NOMO-1 treated with DMSO at 0.1 percent for 48 hours (cell line): ENCODE data around the gene LHX2.

ENCODE experiments used
- DNase-seq: peaks from one replicate; lab custom pipeline; 2025; ENCODE audit not compliant: unreplicated experiment; lab: John Stamatoyannopoulos, UW

Gene LHX2

GRCh38 chr9:124052401-124052800 lies 40.8 kb downstream of the LHX2 start:
- no peak for DNase-seq

GRCh38 chr9:124054582-124055227 lies 43.1 kb downstream of the LHX2 start:
- no peak for DNase-seq

- no peak for DNase-seq
Observed at GRCh38 chr9:124060844-124061605, 49.5 kb downstream of the LHX2 start.

GRCh38 chr9:124062172-124062571 lies 50.6 kb downstream of the LHX2 start:
- no peak for DNase-seq

- DNase-seq, result no peak
Observed at GRCh38 chr9:124066783-124067577, 55.4 kb downstream of the LHX2 start.

- DNase-seq, result no peak
Observed at GRCh38 chr9:124068251-124068650, 56.7 kb downstream of the LHX2 start.

GRCh38 chr9:124074746-124075145 lies 63.2 kb downstream of the LHX2 start:
- no peak for DNase-seq

GRCh38 chr9:124075761-124076160 lies 64.2 kb downstream of the LHX2 start:
- no peak for DNase-seq

- DNase-seq, result no peak
Observed at GRCh38 chr9:124077915-124078572, 66.5 kb downstream of the LHX2 start.

GRCh38 chr9:124078641-124079040 lies 67.1 kb downstream of the LHX2 start:
- DNase-seq, result no peak

- DNase-seq, result no peak
Observed at GRCh38 chr9:124079176-124079925, 67.8 kb downstream of the LHX2 start.

GRCh38 chr9:124082622-124083021 lies 71.1 kb downstream of the LHX2 start:
- DNase-seq, result no peak
